B cell (primary cell): ENCODE results near the gene GPR158.

Experiments used
- CTCF ChIP-seq: fragments of 200-600 bp; IDR thresholded peaks from one replicate; pipeline ENCODE4 v1.8.0; 2022; ENCODE audit warnings: antibody characterized with exemption, mild to moderate bottlenecking
- EZH2 ChIP-seq: IDR thresholded peaks from 2 replicates; pipeline ENCODE4 v1.6.1; 2012; ENCODE audit warnings: borderline replicate concordance, low read depth, mild to moderate bottlenecking, moderate library complexity, low read length; ENCODE audit not compliant: insufficient read depth, poor library complexity, severe bottlenecking

GRCh38 chr10:25497246-25497645, 322.4 kb downstream of the GPR158 start:
- TF ChIP-seq CTCF (no peak), EZH2 (no peak)
